PFSK-1 (cell line): ENCODE measurements around the gene DNAH2.

Experiments used
- SIN3A ChIP-seq: IDR thresholded peaks from 2 replicates; pipeline ENCODE4 v1.6.1; 2012; ENCODE audit warnings: mild to moderate bottlenecking, low read length, moderate library complexity, borderline replicate concordance; ENCODE audit not compliant: insufficient read depth
- TF ChIP-seq, protein P1 (sequence below), 2 experiments: IDR thresholded peaks; 2 replicates each; pipeline versions ENCODE4 v1.6.1 to v1.8.0; 2011 to 2012; ENCODE audit warnings: low read depth in 2 of 2, low read length in 2 of 2, control low read depth in 1 of 2, inconsistent platforms in 1 of 2, mild to moderate bottlenecking in 1 of 2, moderate library complexity in 1 of 2; ENCODE audit not compliant: insufficient read depth in 1 of 2

DNA sequence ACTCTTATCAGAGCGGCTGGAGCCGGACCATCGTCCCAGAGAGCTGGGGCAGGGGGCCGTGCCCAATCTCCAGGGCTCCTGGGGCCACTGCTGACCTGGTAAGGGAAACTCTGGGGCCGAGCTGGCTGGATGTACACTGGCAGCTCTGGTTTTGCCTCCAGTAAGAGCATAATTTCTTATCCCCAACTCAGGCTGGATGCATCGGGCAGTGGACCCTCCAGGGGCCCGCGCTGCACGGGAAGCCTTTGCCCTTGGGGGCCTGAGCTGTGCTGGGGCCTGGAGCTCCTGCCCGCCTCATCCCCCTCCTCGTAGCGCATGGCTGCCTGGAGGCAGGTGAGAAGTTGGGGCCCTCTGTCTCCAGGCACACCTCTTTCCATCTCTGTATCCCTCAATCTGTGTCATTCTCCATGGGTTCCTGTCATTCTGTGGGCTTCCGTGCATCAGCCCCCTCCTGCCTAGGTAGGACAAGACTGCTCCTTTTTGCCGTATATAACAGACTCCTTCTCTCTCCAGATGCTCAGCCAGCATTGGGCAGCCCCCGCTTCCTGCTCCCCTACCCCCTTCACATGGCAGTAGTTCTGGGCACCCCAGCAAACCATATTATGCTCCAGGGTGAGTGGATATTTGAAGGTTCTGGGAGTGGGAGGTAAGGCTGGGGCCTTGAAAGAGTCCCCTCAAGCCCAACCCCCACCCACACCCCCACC, 128.0 kb downstream of the DNAH2 start:
- TF ChIP-seq, protein P1, sequence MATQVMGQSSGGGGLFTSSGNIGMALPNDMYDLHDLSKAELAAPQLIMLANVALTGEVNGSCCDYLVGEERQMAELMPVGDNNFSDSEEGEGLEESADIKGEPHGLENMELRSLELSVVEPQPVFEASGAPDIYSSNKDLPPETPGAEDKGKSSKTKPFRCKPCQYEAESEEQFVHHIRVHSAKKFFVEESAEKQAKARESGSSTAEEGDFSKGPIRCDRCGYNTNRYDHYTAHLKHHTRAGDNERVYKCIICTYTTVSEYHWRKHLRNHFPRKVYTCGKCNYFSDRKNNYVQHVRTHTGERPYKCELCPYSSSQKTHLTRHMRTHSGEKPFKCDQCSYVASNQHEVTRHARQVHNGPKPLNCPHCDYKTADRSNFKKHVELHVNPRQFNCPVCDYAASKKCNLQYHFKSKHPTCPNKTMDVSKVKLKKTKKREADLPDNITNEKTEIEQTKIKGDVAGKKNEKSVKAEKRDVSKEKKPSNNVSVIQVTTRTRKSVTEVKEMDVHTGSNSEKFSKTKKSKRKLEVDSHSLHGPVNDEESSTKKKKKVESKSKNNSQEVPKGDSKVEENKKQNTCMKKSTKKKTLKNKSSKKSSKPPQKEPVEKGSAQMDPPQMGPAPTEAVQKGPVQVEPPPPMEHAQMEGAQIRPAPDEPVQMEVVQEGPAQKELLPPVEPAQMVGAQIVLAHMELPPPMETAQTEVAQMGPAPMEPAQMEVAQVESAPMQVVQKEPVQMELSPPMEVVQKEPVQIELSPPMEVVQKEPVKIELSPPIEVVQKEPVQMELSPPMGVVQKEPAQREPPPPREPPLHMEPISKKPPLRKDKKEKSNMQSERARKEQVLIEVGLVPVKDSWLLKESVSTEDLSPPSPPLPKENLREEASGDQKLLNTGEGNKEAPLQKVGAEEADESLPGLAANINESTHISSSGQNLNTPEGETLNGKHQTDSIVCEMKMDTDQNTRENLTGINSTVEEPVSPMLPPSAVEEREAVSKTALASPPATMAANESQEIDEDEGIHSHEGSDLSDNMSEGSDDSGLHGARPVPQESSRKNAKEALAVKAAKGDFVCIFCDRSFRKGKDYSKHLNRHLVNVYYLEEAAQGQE (IDR thresholded peaks at IDR 0.05; ENCODE audit: insufficient read depth in 1 of 2, low read depth in 2 of 2, low read length in 2 of 2) = no peak
- no peak for TF ChIP-seq SIN3A
